NOMO-1 (cell line): ENCODE measurements around the gene DPY30.
"Not testable (repeated sequence)": the region's sequence is repeated elsewhere in the genome, so short reads cannot be mapped to it uniquely, and the experiment has no call there.

Source experiments
- DNase-seq, 2 experiments: peaks; one replicate each; lab custom pipeline; 2025; ENCODE audit not compliant: unreplicated experiment in 2 of 2; lab: John Stamatoyannopoulos, UW

The DPY30 gene

DNA sequence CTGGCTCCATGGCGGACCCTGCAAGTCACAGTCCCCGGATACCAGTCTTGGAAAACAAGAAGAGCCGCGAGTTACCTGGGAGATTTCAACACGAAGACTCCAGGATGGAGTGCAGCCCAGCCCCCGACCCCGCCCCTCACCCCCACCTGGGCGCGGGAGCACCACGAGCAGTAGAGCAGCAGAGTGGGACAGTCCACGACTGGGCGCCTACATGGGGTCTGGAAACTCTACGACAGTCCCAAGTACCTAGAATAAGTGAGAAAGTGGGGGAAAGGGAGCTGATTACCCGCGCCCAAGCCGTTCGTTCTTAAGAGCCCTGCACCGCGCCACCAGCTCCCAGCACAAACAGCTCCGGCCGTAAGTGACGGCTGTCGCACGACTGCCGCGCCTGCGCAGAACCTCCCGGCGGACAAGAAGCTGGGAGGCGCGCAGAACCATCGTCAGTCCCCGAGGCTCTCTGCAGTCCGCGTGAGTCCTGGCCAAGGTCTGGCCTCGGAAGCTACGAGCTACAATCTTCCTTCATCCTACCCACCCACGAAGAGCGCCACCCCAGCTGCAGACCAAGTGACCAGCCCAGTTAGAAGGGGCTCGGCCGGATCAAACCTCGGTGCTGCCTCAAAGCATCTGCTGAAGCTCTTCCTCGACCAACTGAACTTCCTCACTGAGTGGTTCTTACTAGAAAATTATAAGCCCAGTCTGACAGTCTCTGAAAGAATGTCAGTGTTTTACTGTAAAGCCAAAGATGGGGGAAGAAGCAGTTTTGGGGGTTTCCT, at the start of gene DPY30:
DPY30 (minus strand) TSS at position 359 of the 773 bp plus-strand sequence; CDS start at position 10, 349 bp downstream.
- peak; percentile 87 to 88 for DNase-seq

- DNase-seq, result no peak
Measured at GRCh38 chr2:32074134-32074506, 34.5 kb upstream of the DPY30 start.

DNA sequence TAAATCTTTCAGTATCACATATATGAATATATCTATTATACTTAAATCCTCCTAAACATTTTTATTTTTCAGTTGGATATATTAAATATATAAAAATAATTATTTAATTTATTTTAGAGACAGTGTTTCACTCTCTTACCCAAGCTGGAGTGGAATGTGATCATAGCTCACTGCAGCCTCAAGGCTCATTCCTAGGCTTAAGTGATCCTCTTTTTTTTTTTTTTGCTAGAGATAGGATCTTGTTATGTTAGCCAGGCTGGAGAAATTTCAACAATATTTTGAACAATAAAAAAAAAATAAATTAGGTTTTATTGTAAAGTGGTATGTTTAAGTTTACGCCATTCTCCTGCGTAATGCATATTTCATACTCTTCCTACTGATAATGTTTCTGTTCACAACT, 27.9 kb upstream of the DPY30 start:
- DNase-seq, result no peak

GRCh38 chr2:32064713-32065112, 25.1 kb upstream of the DPY30 start:
- no peak for DNase-seq

DNA sequence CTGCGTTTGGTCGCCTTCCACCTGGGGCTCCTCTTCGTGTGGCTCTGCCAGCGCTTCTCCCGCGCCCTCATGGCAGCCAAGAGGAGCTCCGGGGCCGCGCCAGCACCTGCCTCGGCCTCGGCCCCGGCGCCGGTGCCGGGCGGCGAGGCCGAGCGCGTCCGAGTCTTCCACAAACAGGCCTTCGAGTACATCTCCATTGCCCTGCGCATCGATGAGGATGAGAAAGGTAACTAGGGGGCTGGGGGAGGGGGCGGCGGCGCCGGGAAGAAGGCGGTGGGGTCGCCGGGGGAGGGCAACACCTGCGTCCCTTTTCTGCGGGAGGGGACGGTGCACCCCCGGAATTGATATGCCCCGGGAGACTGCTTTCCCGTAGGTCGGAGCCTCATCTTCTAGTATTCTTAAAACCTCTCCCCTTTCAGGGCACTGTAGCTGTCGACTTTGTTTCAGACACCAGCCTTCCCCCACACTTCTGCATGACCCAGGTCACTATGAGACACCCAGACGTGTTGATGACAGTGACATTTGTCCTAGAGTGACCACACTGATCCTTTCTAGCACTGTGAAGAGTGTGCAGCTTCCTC, 24.5 kb upstream of the DPY30 start:
- DNase-seq, result peak in 1 of 2 experiments; percentile 16

DNA sequence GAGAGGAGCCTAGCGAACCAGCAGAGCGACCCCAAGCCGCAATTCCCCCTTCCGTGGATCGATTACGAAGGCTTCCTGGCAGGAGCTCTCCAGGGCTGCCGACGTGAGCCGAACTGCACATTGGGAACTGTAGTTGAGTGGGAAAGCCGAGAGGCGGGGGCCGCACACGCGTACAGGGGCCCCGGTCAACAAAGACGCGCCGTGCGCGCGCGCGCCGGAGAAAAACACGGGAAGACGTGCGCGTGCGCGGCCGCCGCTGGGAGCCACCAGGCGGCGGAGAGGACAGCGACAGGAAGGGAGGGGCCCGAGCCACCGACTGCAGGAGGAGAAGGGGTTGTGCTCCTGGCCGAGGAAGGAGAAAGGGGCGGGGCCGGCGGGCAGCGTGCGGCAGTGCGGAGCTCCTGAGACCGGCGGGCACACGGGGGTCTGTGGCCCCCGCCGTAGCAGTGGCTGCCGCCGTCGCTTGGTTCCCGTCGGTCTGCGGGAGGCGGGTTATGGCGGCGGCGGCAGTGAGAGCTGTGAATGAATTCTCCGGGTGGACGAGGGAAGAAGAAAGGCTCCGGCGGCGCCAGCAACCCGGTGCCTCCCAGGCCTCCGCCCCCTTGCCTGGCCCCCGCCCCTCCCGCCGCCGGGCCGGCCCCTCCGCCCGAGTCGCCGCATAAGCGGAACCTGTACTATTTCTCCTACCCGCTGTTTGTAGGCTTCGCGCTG, 23.9 kb upstream of the DPY30 start, which contains the start of gene SPAST:
SPAST (plus strand) TSS at position 247 of the 711 bp plus-strand sequence; CDS start at position 523, 276 bp downstream.
- DNase-seq, result peak; percentile 96 to 97

- peak in 1 of 2 experiments; percentile 9 for DNase-seq
Measured at GRCh38 chr2:32061973-32062861, 22.6 kb upstream of the DPY30 start.

DNA sequence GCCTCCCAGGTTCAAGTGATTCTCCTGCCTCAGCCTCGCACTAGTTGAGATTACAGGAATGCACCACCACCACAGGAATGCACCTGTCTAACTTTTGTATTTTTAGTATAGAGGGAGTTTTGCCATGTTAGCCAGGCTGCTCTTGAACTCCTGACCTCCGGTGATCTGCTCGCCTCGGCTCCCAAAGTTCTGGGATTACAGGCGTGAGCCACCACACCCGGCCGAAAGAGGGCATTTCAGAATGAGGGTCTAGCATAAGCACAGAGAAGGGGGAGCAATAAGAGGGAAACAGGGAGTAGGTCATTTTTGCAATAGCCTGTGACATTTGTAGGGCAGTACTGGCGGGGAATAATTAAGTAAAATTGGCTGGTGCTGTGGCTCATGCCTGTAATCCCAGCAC, 21.8 kb upstream of the DPY30 start:
- no peak for DNase-seq

- DNase-seq, result no peak
Measured at GRCh38 chr2:32060266-32060665, 20.7 kb upstream of the DPY30 start.

GRCh38 chr2:32058130-32058529, 18.5 kb upstream of the DPY30 start:
- no peak for DNase-seq

- DNase-seq, result not testable (repeated sequence)
Measured at GRCh38 chr2:32054583-32054982, 15.0 kb upstream of the DPY30 start.

GRCh38 chr2:32051836-32052439, 12.3 kb upstream of the DPY30 start:
- DNase-seq, result no peak

DNA sequence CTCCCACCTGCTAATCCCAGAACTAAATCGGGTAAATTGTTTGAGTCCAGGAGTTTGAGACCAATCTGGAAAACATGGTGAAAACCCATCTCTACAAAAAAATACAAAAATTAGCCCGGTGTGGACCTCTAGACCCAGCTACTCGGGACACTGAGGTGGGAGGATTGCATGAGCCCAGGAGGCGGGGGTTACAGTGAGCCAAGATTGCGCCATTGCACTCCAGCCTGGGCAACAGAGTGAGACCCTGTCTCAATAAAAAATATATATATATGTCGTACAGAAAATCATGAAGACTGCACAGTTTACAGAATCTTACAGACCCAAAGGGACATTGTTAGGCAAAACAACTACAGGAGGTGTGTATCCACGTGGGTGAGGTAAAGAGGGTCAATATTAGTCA, 4.0 kb upstream of the DPY30 start:
- DNase-seq, result no peak

DNA sequence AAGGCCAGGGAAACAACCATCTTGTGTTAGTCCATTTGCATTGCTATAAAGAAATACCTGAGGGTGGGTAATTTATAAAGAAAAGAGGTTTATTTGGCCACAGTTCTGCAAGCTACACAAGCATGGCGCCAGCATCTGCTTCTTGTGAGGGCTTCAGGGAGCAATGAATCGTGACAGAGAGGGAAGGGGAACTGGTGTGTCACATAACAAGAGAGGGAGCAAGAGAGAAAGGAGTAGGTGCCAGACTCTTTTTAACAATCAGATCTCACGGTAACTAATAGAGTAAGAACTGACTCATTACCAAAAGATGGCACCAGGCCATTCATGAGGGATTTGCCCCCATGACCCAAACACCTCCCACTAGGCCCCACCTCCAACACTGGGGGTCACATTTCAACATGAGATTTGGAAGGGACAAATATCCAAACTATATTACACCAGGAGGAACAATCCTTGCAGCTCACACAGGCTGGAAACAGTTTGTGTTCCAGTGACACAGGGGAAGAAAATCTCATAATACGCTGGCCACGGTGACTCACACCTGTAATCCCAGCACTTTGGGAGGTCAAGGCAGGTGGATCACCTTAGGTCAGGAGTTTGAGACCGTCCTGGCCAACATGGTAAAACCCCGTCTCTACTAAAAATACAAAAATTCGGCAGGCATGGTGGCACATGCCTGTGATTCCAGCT, 5.3 kb downstream of the DPY30 start:
- DNase-seq, result not testable (repeated sequence)

DNA sequence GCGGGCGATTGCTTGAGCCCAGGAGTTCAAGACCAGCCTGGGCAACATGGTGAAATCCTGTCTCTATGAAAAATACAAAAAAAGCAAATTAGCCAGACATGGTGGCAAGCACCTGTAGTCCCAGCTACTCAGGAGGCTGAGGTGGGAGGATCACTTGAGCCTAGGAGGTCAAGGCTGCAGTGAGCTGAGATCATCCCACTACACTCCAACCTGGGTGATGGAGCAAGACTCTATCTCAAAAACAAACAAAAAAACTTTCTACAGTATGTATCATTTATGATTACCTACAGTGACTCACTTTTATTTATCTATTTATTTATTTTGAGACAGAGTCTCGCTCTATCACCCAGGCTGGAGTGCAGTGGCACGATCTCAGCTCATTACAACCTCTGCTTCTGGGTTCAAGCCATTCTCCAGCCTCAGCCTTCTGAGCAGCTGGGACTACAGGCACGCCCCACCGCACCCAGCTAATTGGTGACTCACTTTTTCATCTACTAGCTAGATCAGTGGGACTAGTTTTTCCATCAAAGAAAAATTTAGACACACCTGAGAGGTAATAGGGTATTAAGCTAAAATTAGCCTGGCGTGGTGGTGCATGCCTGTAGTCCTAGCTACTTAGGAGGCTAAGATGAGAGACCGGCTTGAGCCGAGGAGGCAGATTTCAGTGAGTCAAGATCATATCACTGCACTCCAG, 20.7 kb downstream of the DPY30 start:
- not testable (repeated sequence) for DNase-seq

DNA sequence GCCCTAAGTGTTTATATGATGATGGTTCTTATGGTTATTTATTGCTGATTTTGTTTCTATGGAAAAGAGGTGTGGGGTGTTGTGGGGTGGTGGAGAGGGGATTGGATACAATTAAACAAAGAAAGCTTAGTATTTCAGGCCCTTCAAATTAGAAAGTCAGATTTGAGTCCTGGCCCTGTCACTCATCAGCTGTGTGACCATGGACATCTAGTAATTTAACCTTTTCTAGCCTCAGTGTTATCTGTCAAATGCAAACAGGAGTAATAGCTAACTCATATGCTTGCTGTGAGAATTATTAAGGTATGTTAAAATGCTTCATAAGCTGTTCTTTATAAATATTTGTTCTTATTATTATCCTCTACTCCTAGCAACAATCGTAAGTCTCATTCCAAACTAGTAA, 26.7 kb downstream of the DPY30 start:
- DNase-seq, result no peak

GRCh38 chr2:32011485-32011960, 28.1 kb downstream of the DPY30 start:
- peak; percentile 45 to 77 for DNase-seq

- peak; percentile 94 to 95 for DNase-seq
Measured at GRCh38 chr2:32010670-32011484, 28.7 kb downstream of the DPY30 start, which contains the start of gene MEMO1. TSS of gene MEMO1 (minus strand) at chr2:32011008. CDS start at chr2:32010247, 761 bp downstream.
